ENCODE results near the gene GRIN3A. TPM values are rescaled to one million over a fixed set of nuclear protein-coding genes. Genes with fewer than 3 reads are reported as not detected.
"Not testable (repeated sequence)": the region's sequence is repeated elsewhere in the genome, so short reads cannot be mapped to it uniquely, and the experiment has no call there.

The GRIN3A gene
- total and polyA plus RNA-seq, 5 experiments from 2014 or later, result 0.05 to 0.12 (median 0.09) TPM; not detected in 2

DNA sequence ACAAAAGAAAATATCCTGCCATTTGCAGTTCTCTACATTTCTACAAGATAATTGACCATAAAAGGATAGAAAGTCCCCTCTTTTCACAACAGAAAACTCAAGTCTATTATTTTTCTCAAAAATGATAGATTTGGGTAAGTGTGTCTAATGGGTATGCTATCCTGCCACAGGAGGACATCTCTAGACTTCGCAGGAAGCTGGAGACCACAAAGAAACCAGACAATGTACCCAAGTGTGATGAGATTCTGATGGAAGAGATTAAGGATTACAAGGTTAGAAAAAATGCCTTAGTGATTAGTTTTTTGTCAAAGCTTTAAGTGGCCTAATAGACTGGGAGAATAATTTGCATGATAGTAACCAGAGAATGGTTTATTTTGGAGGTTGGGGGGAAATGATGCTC, 176.7 kb downstream of the GRIN3A start:
- Mint-ChIP-seq H3K4me3 (no peak overlapping the region), H3K36me3 (peaks cover 33 to 92% (median 82%) of the 10 kb centered on the region in 3 donors)

GRCh38 chr9:101549472-101550098, 188.9 kb downstream of the GRIN3A start:
- ATAC-seq, DNase-seq, H3K9me3 Mint-ChIP-seq, H3K27me3 Mint-ChIP-seq, H3K4me3 Mint-ChIP-seq, POLR2A ChIA-PET: not testable (repeated sequence)
- H3K4me1 Mint-ChIP-seq, result peaks cover 0 to 10% (median 2%) of the 10 kb centered on the region in 4 donors
- H3K27ac Mint-ChIP-seq, result peak overlapping the region in 2 of 10 donors; percentile 39 to 85
- H3K36me3 Mint-ChIP-seq, result peaks cover 38 to 96% (median 69%) of the 10 kb centered on the region in 3 donors

More for the DNA sequence above, 176.7 kb downstream of the GRIN3A start:
- Mint-ChIP-seq H3K9me3 (peaks cover 0 to 14% (median 0%) of the 10 kb centered on the region in 9 donors), H3K4me1 (peaks cover 18 to 30% (median 25%) of the 10 kb centered on the region in 4 donors), H3K27me3 (no peaks in the 10 kb centered on the region), H3K27ac (peak overlapping the region in 7 of 10 donors; percentile 9 to 85 (median 57))
- DNase-seq (no peak), ATAC-seq (peak in 1 of 2 donors; percentile 71)
- POLR2A ChIA-PET, result no interaction called here

DNA sequence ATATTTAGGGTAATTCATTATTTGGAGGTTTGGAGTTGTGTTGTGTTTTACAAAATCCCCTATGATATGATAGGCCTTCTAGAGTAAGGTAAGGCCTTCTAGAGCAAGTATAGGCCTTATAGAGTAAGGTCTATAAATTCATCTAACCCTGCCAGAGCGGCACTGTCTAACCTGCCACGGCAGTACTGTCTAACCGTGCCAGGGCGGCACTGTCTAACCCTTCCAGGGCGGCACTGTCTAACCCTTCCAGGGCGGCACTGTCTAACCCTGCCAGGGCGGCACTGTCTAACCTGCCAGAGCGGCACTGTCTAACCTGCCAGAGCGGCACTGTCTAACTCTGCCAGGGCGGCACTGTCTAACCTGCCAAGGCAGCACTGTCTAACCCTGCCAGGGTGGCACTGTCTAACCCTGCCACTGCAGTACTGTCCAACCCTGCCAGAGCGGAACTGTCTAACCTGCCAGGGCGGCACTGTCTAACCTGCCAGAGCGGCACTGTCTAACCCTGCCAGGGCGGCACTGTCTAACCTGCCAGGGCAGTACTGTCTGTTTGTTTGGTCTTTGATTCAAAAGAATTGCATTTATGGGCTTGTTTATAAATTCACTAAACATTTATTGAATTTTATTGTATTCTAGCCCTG, 195.2 kb downstream of the GRIN3A start:
- Mint-ChIP-seq H3K4me1 (peaks cover 0 to 4% (median under 1%) of the 10 kb centered on the region in 4 donors), H3K27me3 (no peaks in the 10 kb centered on the region), H3K4me3 (no peak overlapping the region), H3K36me3 (peaks cover 20 to 55% (median 28%) of the 10 kb centered on the region in 3 donors), H3K9me3 (no peaks in the 10 kb centered on the region), H3K27ac (no peak overlapping the region)
- DNase-seq (no peak), ATAC-seq (no peak)
- POLR2A ChIA-PET, result no interaction called here

DNA sequence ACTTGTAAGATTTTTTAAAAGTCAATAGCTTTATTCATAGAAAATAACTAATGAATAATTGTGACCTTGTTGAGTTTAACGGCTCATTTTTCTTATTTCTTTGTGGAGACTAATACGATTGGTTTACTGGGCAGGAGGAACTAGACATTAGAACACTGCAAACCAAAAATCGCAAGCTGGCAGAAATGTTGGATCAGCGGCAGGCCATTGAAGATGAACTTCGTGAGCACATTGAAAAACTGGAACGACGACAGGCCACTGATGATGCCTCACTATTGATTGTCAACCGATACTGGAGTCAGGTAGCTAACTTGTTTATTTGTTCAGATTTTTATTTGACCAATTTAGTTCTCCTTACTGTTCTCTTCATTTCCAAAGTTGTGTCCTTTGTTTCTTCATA, 198.4 kb downstream of the GRIN3A start:
- no peak for DNase-seq
- H3K9me3 Mint-ChIP-seq, result no peaks in the 10 kb centered on the region
- H3K27me3 Mint-ChIP-seq, result no peaks in the 10 kb centered on the region
- POLR2A ChIA-PET, result no interaction called here
- peaks cover 0 to 23% (median 6%) of the 10 kb centered on the region in 3 donors for H3K36me3 Mint-ChIP-seq
- no peak overlapping the region for H3K27ac Mint-ChIP-seq
- no peak overlapping the region for H3K4me3 Mint-ChIP-seq
- peaks cover 7 to 13% (median 8%) of the 10 kb centered on the region in 4 donors for H3K4me1 Mint-ChIP-seq
- ATAC-seq, result no peak

DNA sequence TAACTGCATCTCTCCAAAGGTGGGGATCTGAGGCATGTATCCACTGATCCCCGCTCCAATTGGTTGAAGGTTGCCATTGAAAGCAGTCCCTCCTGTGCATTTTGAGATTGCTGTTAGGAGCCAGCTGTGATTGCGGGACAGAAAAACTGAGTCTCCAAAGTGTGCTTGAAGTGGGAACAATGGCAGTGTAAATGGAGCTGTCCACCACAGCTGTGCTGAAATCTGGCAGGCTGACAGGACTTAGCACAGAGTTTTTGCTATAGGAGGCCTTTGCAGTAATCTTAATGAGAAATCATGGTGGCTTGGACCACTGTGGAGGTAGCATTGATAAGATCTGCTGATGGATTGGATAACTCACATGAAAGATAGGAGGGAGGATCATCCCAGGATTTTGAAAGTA, 201.5 kb downstream of the GRIN3A start:
- POLR2A ChIA-PET, result no interaction called here
- H3K4me3 Mint-ChIP-seq, result no peak overlapping the region
- DNase-seq (peak in 3 of 10 donors; percentile 3 to 25 (median 21)), ATAC-seq (no peak)
- H3K4me1 Mint-ChIP-seq, result peaks cover 12 to 32% (median 21%) of the 10 kb centered on the region in 4 donors
- no peak overlapping the region for H3K27ac Mint-ChIP-seq
- no peaks in the 10 kb centered on the region for H3K9me3 Mint-ChIP-seq
- H3K27me3 Mint-ChIP-seq, result peaks cover 0 to 2% (median 0%) of the 10 kb centered on the region in 5 donors
- peaks cover 0 to 6% (median 2%) of the 10 kb centered on the region in 3 donors for H3K36me3 Mint-ChIP-seq

GRCh38 chr9:101536351-101536750, 202.1 kb downstream of the GRIN3A start:
- Mint-ChIP-seq H3K9me3 (no peaks in the 10 kb centered on the region), H3K27ac (peak overlapping the region in 1 of 10 donors; percentile 16), H3K27me3 (peaks cover 0 to 2% (median 0%) of the 10 kb centered on the region in 5 donors), H3K4me3 (peak overlapping the region in 3 of 10 donors; percentile 11 to 92 (median 12)), H3K4me1 (peaks cover 12 to 32% (median 21%) of the 10 kb centered on the region in 4 donors), H3K36me3 (peaks cover 0 to 6% (median 2%) of the 10 kb centered on the region in 3 donors)
- POLR2A ChIA-PET, result no interaction called here
- no peak for ATAC-seq
- DNase-seq, result no peak

DNA sequence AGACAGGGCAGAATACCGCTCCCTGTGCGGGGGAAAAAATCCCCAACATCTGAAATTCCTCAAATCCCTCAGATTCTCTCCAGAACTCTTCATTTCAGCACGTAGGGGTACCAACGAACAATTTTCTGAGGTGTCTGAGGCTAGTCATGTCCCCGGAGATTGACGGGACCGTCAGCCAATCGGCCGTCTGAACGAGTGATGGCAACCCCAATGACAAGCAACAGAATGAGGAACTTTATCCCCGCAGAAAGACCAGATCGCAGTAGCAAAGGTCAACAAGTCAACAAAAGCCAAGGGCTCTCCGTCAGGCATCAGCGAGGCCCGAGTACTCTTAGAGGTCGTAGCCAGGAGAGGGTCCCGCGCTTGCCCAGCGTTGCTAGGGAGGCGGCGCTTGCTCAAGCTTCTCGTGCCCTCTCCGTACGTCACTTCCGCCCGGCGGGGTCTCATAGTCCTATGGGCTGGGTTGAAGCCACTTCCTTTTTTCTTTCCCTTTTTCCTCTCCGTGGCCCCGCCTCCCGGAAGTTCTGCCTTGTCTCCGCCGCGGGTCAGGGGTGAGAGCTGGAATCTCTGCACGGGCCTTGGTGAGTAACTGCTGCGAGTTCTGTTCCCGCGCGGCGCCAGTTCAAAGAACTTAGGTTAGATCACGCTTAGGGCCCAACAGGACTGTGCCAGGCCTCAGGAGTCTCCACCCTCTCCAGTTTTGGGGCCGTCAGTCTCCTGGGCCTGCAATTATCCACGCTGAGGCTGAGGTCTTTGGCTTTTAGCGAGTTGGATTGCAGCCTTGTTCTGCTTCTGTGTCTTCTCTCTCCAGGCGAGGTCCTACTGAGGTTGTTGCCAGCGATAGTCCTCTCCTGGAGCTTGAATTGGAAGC, 204.9 kb downstream of the GRIN3A start, which contains the start of gene RNF20:
TSS of gene RNF20 (plus strand) at position 520 of the 871 bp plus-strand sequence. CDS start 1,571 bp downstream, outside the sequence.
- H3K4me1 Mint-ChIP-seq, result peaks cover 11 to 32% (median 24%) of the 10 kb centered on the region in 4 donors
- peaks cover 0 to 2% (median 0%) of the 10 kb centered on the region in 3 donors for H3K36me3 Mint-ChIP-seq
- DNase-seq (peak; percentile 97 to 100 (median 99)), ATAC-seq (peak; percentile 90 to 92)
- H3K27ac Mint-ChIP-seq, result peak within 1 kb of the TSS; percentile 94 to 100 (median 99)
- POLR2A ChIA-PET, result interaction anchor here (1.6 to 1.8 kb wide), 3 partner anchors 37 to 135 kb away, joined by 8 to 18 read pairs (median 10); partner anchors contain the start of genes MRPL50 and ZNF189
- peak within 1 kb of the TSS; percentile 90 to 97 (median 94) for H3K4me3 Mint-ChIP-seq
- peaks cover 0 to 13% (median 5%) of the 10 kb centered on the region in 5 donors for H3K27me3 Mint-ChIP-seq
- H3K9me3 Mint-ChIP-seq, result no peaks in the 10 kb centered on the region

DNA sequence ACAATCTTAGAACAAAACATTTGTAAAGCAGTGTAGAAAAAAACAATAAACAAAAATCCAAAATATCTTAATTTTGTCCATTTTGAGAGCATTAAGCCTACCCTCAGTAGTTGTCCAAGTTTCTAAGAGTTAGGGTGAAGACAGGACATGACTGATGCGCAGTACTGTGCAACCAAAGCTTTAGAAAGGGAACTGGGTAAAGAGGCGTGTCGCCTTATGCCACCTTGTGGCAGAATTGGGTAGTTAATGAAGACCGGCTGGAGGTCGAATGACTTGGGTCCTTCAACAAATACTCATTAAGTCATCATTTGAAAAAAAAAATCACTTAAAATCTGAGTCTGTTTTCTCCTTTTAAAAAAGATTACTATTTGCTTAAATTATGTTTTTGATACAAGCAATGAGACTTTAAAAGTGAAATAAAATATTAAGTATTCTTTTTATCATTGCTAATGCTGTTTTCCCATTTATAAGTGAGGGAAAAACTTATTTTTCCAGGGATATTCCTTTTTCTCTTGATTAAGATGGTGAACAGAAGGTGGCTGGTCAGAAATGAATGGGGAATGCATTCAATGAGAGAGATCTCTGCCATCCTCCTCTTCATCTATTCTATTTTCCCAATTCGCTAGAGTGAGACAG, 208.3 kb downstream of the GRIN3A start:
- Mint-ChIP-seq H3K27me3 (peaks cover 3 to 22% (median 6%) of the 10 kb centered on the region in 5 donors), H3K4me3 (no peak overlapping the region), H3K4me1 (peaks cover 4 to 22% (median 17%) of the 10 kb centered on the region in 4 donors), H3K9me3 (no peaks in the 10 kb centered on the region), H3K36me3 (peaks cover 0 to 2% (median 0%) of the 10 kb centered on the region in 3 donors), H3K27ac (no peak overlapping the region)
- DNase-seq (peak; percentile 34 to 79 (median 62)), ATAC-seq (peak; percentile 16 to 22)
- POLR2A ChIA-PET, result interaction anchor here (1.4 kb wide), 1 partner anchor 132 kb away, joined by 3 read pairs; the partner anchor contains the start of genes MRPL50 and ZNF189

DNA sequence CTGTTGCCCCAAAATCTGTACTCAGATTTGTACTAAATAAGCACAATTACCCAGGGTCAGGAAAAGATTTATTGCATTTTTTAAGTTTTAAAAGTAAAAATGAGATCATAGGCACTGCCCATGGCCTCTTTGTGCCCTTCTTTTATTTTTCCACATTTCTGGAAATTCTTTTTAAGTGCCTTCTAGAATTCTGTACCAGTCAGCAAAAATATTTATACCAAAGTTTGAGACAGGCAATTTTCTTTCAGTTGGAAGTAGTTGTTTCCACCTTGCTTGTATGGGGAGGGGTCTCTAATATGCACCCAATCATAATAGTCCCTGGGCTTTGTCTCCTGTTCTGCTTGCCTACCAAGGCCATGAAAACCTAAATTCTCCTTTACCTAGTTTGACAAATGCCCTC, 210.4 kb downstream of the GRIN3A start:
- Mint-ChIP-seq H3K36me3 (no peaks in the 10 kb centered on the region), H3K4me1 (peaks cover 0 to 5% (median 4%) of the 10 kb centered on the region in 4 donors), H3K4me3 (no peak overlapping the region), H3K27ac (no peak overlapping the region), H3K27me3 (peaks cover 10 to 44% (median 16%) of the 10 kb centered on the region in 5 donors), H3K9me3 (no peaks in the 10 kb centered on the region)
- DNase-seq (no peak), ATAC-seq (no peak)
- POLR2A ChIA-PET, result no interaction called here

- no peaks in the 10 kb centered on the region for H3K36me3 Mint-ChIP-seq
- H3K4me1 Mint-ChIP-seq, result peaks cover 0 to 4% (median 1%) of the 10 kb centered on the region in 4 donors
- DNase-seq, result no peak
- H3K9me3 Mint-ChIP-seq, result no peaks in the 10 kb centered on the region
- ATAC-seq, result no peak
- no peak overlapping the region for H3K27ac Mint-ChIP-seq
- POLR2A ChIA-PET, result no interaction called here
- H3K27me3 Mint-ChIP-seq, result peaks cover 10 to 53% (median 24%) of the 10 kb centered on the region in 5 donors
- H3K4me3 Mint-ChIP-seq, result no peak overlapping the region
Observed at GRCh38 chr9:101527066-101527465, 211.4 kb downstream of the GRIN3A start.

DNA sequence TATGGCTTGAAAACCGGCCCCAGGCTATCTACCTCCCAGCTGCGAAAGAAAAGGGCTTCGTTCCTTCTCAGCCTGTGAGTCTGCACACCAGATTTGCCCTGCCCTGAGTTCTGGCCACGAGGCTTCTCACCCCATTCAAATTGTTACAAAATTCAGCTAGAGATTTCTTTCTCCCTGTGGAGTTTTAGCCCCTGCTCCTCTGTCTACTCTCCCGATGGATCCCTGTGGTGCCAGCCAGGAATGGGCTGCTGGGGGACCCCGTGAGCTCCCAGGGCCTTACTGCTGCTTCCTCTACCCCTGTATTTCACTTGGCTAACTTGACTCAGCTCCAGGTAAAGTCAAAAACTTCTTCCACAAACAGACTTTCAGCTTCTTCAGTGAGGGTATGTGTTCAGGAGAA, 214.1 kb downstream of the GRIN3A start:
- ATAC-seq (no peak), DNase-seq (no peak)
- POLR2A ChIA-PET, result no interaction called here
- peaks cover 0 to 7% (median 6%) of the 10 kb centered on the region in 4 donors for H3K4me1 Mint-ChIP-seq
- H3K36me3 Mint-ChIP-seq, result no peaks in the 10 kb centered on the region
- no peak overlapping the region for H3K27ac Mint-ChIP-seq
- H3K27me3 Mint-ChIP-seq, result peaks cover 22 to 69% (median 39%) of the 10 kb centered on the region in 5 donors
- peaks cover 0 to under 1% (median 0%) of the 10 kb centered on the region in 9 donors for H3K9me3 Mint-ChIP-seq
- no peak overlapping the region for H3K4me3 Mint-ChIP-seq

Data from naive thymus-derived CD8-positive, alpha-beta T cell (primary cell).